ENCODE data around the gene SERPINI1. TPM values are rescaled to one million over a fixed set of nuclear protein-coding genes. Genes with fewer than 3 reads are reported as not detected.

SERPINI1 gene
- total and polyA plus RNA-seq, 9 of the 15 experiments (the other 6 are each of a cell fraction or from before 2014, with no cell fraction given), result 1.6 to 9.9 (median 3.5) TPM

- peak overlapping the region; percentile 77; the same call in 1 of the 2 replicates for H3K4me3 ChIP-seq
- peaks cover 12 to 28% of the 10 kb centered on the region in 2 experiments for H3K4me1 ChIP-seq (replicated peaks in 1 of 2; ENCODE audit: control insufficient read depth in 2 of 2, insufficient read depth in 2 of 2, low read length in 2 of 2)
- 0 out of 2 replicates have a peak, but pooled peaks cover 9% of the 10 kb centered on the region for H4K20me1 ChIP-seq (replicated peaks; ENCODE audit: control insufficient read depth, insufficient read depth, low read length)
- in situ Hi-C loops (cut with MboI) (no loop called here), intact Hi-C loops (cut with micrococcal nuclease) (no loop called here)
- H3K9me3 ChIP-seq (replicated peaks; ENCODE audit: control insufficient read depth, insufficient read depth, low read depth, low read length), result no peaks in the 10 kb centered on the region
- no peak for TF ChIP-seq CBX2 (IDR thresholded peaks at IDR 0.05; ENCODE audit: insufficient read depth, low read length, poor library complexity, severe bottlenecking)
- TF ChIP-seq UBTF (IDR thresholded peaks at IDR 0.05; ENCODE audit: borderline replicate concordance in 1 of 2, low read depth in 2 of 2, low read length in 2 of 2), result 0 out of 4 replicates have a peak, but pooled peaks of 1 of the 2 experiments have one; percentile 1
- no peak for TF ChIP-seq TAL1 (IDR thresholded peaks at IDR 0.05)
- TF ChIP-seq NFE2 (IDR thresholded peaks at IDR 0.05; ENCODE audit: low read depth), result no peak
- 0 out of 2 replicates have a peak, but pooled peaks have one; percentile 41 for TF ChIP-seq HMBOX1 (IDR thresholded peaks at IDR 0.05)
- no peak for TF ChIP-seq EZH2 (IDR thresholded peaks at IDR 0.05; ENCODE audit: borderline replicate concordance, low read depth, low read length)
- TF ChIP-seq HNRNPLL (IDR thresholded peaks at IDR 0.05; ENCODE audit: low read depth, low read length, poor library complexity, severe bottlenecking), result no peak
- DNase-seq (ENCODE audit: extremely low read depth in 1 of 4, low spot score in 3 of 4), result no peak
- no peak for ATAC-seq
- no peak overlapping the region for H2AFZ ChIP-seq (ENCODE audit: low read depth, low read length)
- peak overlapping the region; percentile 73 for H3K4me2 ChIP-seq (ENCODE audit: insufficient read depth, low read length)
- H3K36me3 ChIP-seq (ENCODE audit: control insufficient read depth, insufficient read depth, low read length), result peaks cover 13% of the 10 kb centered on the region; the same call in 2 of the 3 replicates
- 5% methylated on average over 2 of the region's 2 CpGs for WGBS (ENCODE audit: insufficient coverage, low coverage, missing lambda C conversion rate)
- H3K9me1 ChIP-seq (ENCODE audit: control insufficient read depth, insufficient read depth, low read length), result no peaks in the 10 kb centered on the region
- peak overlapping the region in 1 of 2 experiments; percentile 82; a peak in 2 of 4 replicates for H3K9ac ChIP-seq (ENCODE audit: insufficient read depth in 1 of 2, low read depth in 2 of 2, low read length in 2 of 2)
- no peak for FAIRE-seq
- H3K27ac ChIP-seq (ENCODE audit: extremely low read depth, low read depth, low read length), result peak overlapping the region; percentile 96
- H3K79me2 ChIP-seq (ENCODE audit: control insufficient read depth, insufficient read depth, low read length), result peaks cover 98% of the 10 kb centered on the region
- POLR2A ChIA-PET, result interaction anchor here (1.1 kb wide), 1 partner anchor 33 kb away, joined by 3 read pairs; no protein-coding TSS in a partner anchor
- CTCF ChIA-PET (ENCODE audit: low intra/inter-chr PET ratio), result no interaction called here
- no peaks in the 10 kb centered on the region for H3K27me3 ChIP-seq (ENCODE audit: control insufficient read depth in 2 of 2, insufficient read depth in 2 of 2, low read length in 2 of 2)
- BruUV-seq (replicated peaks), result no TSS peak
These were observed 5.9 kb upstream of the SERPINI1 start for GRCh38 chr3:167729591-167729990.

Data from K562 (cell line).